Heart left ventricle (tissue), 16 donors: ENCODE results near the gene GPR141. TPM values are rescaled to one million over a fixed set of nuclear protein-coding genes. Genes with fewer than 3 reads are reported as not detected.

ENCODE experiments used
- ATAC-seq, 4 donors: fragments of 200-7000 bp; cut with Tn5 transposase; one replicate each; pipeline ENCODE4 v1.9.1; 2020 to 2022; ENCODE audit warnings: moderate library complexity in 4 of 4, mild to moderate bottlenecking in 3 of 4, moderate number of reproducible peaks in 1 of 4
- DNase-seq, 5 donors: peaks; one replicate each; pipeline ENCODE4 v3.0.0-alpha.2; 2020
- H3K27ac ChIP-seq, 12 donors: fragments of 200-600 bp; sonication (generic) in 4 of 12; one replicate each; pipeline versions ENCODE4 v1.5.0 to v1.8.0; 2016 to 2022; ENCODE audit warnings: mild to moderate bottlenecking in 2 of 12
- H3K27me3 ChIP-seq, 9 donors: fragments of 200-600 bp; sonication (generic) in 2 of 9; one replicate each; pipeline versions ENCODE4 v1.5.1 to v1.8.0; 2016 to 2022; ENCODE audit warnings: mild to moderate bottlenecking in 3 of 9
- H3K36me3 ChIP-seq, 9 donors: fragments of 200-600 bp; sonication (generic) in 2 of 9; one replicate each; pipeline versions ENCODE4 v1.5.0 to v1.8.0; 2018 to 2022; ENCODE audit warnings: mild to moderate bottlenecking in 2 of 9
- H3K4me1 ChIP-seq, 12 donors: fragments of 200-600 bp; sonication (generic) in 4 of 12; one replicate each; pipeline versions ENCODE4 v1.5.0 to v1.8.0; 2016 to 2022; ENCODE audit warnings: mild to moderate bottlenecking in 3 of 12
- H3K4me3 ChIP-seq, 12 donors: fragments of 200-600 bp; sonication (generic) in 4 of 12; one replicate each; pipeline versions ENCODE4 v1.5.0 to v1.8.0; 2017 to 2022; ENCODE audit warnings: mild to moderate bottlenecking in 9 of 12, moderate library complexity in 4 of 12
- H3K9me3 ChIP-seq, 12 donors: fragments of 200-600 bp; sonication (generic) in 4 of 12; one replicate each; pipeline versions ENCODE4 v1.5.0 to v1.8.0; 2016 to 2022; ENCODE audit warnings: mild to moderate bottlenecking in 1 of 12
- CTCF ChIP-seq, 12 donors: fragments of 200-600 bp; sonication (generic) in 4 of 12; IDR thresholded peaks; one replicate each; pipeline versions ENCODE4 v1.5.0 to v1.8.0; 2018 to 2022; ENCODE audit warnings: antibody characterized with exemption in 12 of 12, mild to moderate bottlenecking in 5 of 12
- POLR2A ChIP-seq, 2 donors: fragments of 450-650 bp; IDR thresholded peaks; one replicate each; pipeline ENCODE4 v1.6.1; 2017; ENCODE audit warnings: antibody characterized with exemption in 2 of 2, mild to moderate bottlenecking in 2 of 2, moderate library complexity in 2 of 2
- WGBS, 4 donors: extraction: QIAGEN DNeasy Blood & Tissue Kit in 2 of 4; methylation state at CpG; one replicate each; pipeline versions ENCODE4 v1.1.5 to v1.1.7; 2013 to 2018; 5-methylcytosine and 5-hydroxymethylcytosine counted together
- intact Hi-C, 10 donors: fragments of 100-400 bp; cut with DNase I; formaldehyde crosslinking; loops; one replicate each; pipeline versions ENCODE4 v1.11.1 to v1.14.2; 2022
- polyA plus RNA-seq, 2 donors: library from polyadenylated mRNA; stranded (reverse); fragments of 200-250 nt; gene quantifications; one replicate each; pipeline ENCODE4 v1.2.3, GENCODE V29; 2013
- total RNA-seq, 9 donors: library from RNA; depleted of rRNA in 2 of 9; stranded (reverse); fragments of >200 nt in 2 of 9; fragmentation: NEBNext Ultra II Directional in 3 of 9; extraction: Animal tissue kit (Norgen Biotek cat#: 25700) in 3 of 9; gene quantifications; one replicate each; pipeline versions ENCODE4 v1.1.0 to v1.2.4, GENCODE V29; 2016 to 2023
- donor health status: ischemic (EF 13 %, LVEDD 7.1; RV severe dilation, severe dysfunction).
- donor health status: healthy with polysubstance abuse.
- donor health status: DM: no; HTN: yes; CAD: no.
- donor health status: DM: no; HTN: no; CAD: no.
- donor health status: ischemic (EF 25% LVEDD 6.9; RV normal size, moderate dysfunction).
- donor health status: ischemic (EF 25% LVEDD 5.7; RV mildly dilated, moderate dysfunction).
- donor health status: healthy.
- donor health status: DM: yes; HTN: yes; CAD: no.
- donor health status: ischemic (EF 35%, LVEDD 5.7; RV mildly dilated, moderate dysfunction).
- donor health status: nonischemic (EF 11% LVEDD 7.7; RV severe dilation, severe dysfunction).
- donor health status: DM: yes; HTN: yes; CAD: no.
- donor health status: PGD.
- donor health status: ischemic (EF 29% LVEDD 5.4; RV normal size, mild dysfunction).
- donor health status: nonischemic (EF 23%, LVEDD 6.1; RV moderate dilation, normal function).

Gene GPR141
- total and polyA plus RNA-seq, 11 donors, result 0.11 to 5.2 (median 0.53) TPM; not detected in 3

GRCh38 chr7:37713613-37714012 is 30.0 kb downstream of the GPR141 start:
- ATAC-seq, result no peak
- intact Hi-C loops, result no loop called here

GRCh38 chr7:37714606-37715005 is 31.0 kb downstream of the GPR141 start:
- DNase-seq, result no peak
- Histone ChIP-seq H3K9me3 (no peaks in the 10 kb centered on the region), H3K4me3 (no peak overlapping the region), H3K36me3 (no peaks in the 10 kb centered on the region), H3K4me1 (peaks cover 0 to 13% (median 0%) of the 10 kb centered on the region in 12 donors), H3K27ac (no peak overlapping the region), H3K27me3 (no peaks in the 10 kb centered on the region)
- no peak for ATAC-seq
- TF ChIP-seq POLR2A (IDR thresholded peaks at IDR 0.05), result no peak
- no peak for TF ChIP-seq CTCF (IDR thresholded peaks at IDR 0.05)
- WGBS, 4 donors, result 62 to 72% (median 67%) methylated on average over 2 of the region's 2 CpGs
- intact Hi-C loops, result no loop called here

More at GRCh38 chr7:37713613-37714012, 30.0 kb downstream of the GPR141 start:
- Histone ChIP-seq H3K27me3 (no peaks in the 10 kb centered on the region), H3K27ac (no peak overlapping the region), H3K36me3 (no peaks in the 10 kb centered on the region), H3K4me1 (peaks cover 0 to 13% (median 0%) of the 10 kb centered on the region in 12 donors), H3K4me3 (no peak overlapping the region), H3K9me3 (no peaks in the 10 kb centered on the region)
- no peak for DNase-seq
- TF ChIP-seq CTCF (IDR thresholded peaks at IDR 0.05) (no peak), POLR2A (IDR thresholded peaks at IDR 0.05) (no peak)
- WGBS, 4 donors, result 89 to 93% (median 90%) methylated on average over 2 of the region's 2 CpGs

GRCh38 chr7:37718585-37718984 is 35.0 kb downstream of the GPR141 start:
- 59 to 72% (median 65%) methylated on average over 2 of the region's 2 CpGs for WGBS, 4 donors
- ATAC-seq (no peak), DNase-seq (no peak)
- Histone ChIP-seq H3K9me3 (no peaks in the 10 kb centered on the region), H3K36me3 (no peaks in the 10 kb centered on the region), H3K4me3 (no peak overlapping the region), H3K27me3 (no peaks in the 10 kb centered on the region), H3K27ac (no peak overlapping the region), H3K4me1 (peaks cover 0 to 13% (median 0%) of the 10 kb centered on the region in 12 donors)
- intact Hi-C loops, result no loop called here
- TF ChIP-seq CTCF (IDR thresholded peaks at IDR 0.05), result no peak

- no peak for ATAC-seq
Observed at GRCh38 chr7:37719077-37719476, 35.5 kb downstream of the GPR141 start.

More at GRCh38 chr7:37719077-37719476, 35.5 kb downstream of the GPR141 start:
- no peak for DNase-seq
- H3K9me3 ChIP-seq, result no peaks in the 10 kb centered on the region
- H3K36me3 ChIP-seq, result no peaks in the 10 kb centered on the region
- H3K27me3 ChIP-seq, result no peaks in the 10 kb centered on the region
- WGBS, 4 donors, result 86 to 92% (median 90%) methylated on average over 1 of the region's 1 CpG
- TF ChIP-seq CTCF (IDR thresholded peaks at IDR 0.05) (no peak), POLR2A (IDR thresholded peaks at IDR 0.05) (no peak)
- no peak overlapping the region for H3K27ac ChIP-seq
- intact Hi-C loops, result no loop called here
- no peak overlapping the region for H3K4me3 ChIP-seq
- H3K4me1 ChIP-seq, result peaks cover 0 to 8% (median 0%) of the 10 kb centered on the region in 12 donors
